Muscle of back (tissue), 11 donors: Measurements from ENCODE around the gene LRRC4. TPM values are rescaled to one million over a fixed set of nuclear protein-coding genes. Genes with fewer than 3 reads are reported as not detected.

Experiments used
- DNase-seq, 3 donors: peaks; one replicate each; pipeline versions ENCODE4 v3.0.0 to v3.0.0-alpha.2; 2013
- polyA plus RNA-seq, 10 donors: library from polyadenylated mRNA; unstranded; fragments of 120-200 nt; gene quantifications; one replicate each; pipeline ENCODE4 v1.2.1, GENCODE V29; 2013; ENCODE audit not compliant: insufficient read length in 10 of 10

Gene LRRC4
- polyA plus RNA-seq, 10 donors: 2.5 to 6.7 (median 3.2) TPM

GRCh38 chr7:128007303-128007680 is 23.9 kb downstream of the LRRC4 start:
- DNase-seq: no peak

- no peak for DNase-seq
Observed at GRCh38 chr7:128006550-128007302, 24.5 kb downstream of the LRRC4 start.

GRCh38 chr7:128005759-128006159 is 25.5 kb downstream of the LRRC4 start:
- no peak for DNase-seq

- DNase-seq: no peak
Observed at GRCh38 chr7:128005117-128005516, 26.1 kb downstream of the LRRC4 start.

GRCh38 chr7:128004623-128005022 is 26.6 kb downstream of the LRRC4 start:
- DNase-seq: no peak

- no peak for DNase-seq
Observed at GRCh38 chr7:128003787-128004186, 27.4 kb downstream of the LRRC4 start.

- DNase-seq: no peak
Observed at GRCh38 chr7:128003167-128003566, 28.1 kb downstream of the LRRC4 start.

GRCh38 chr7:128000854-128001265 is 30.4 kb downstream of the LRRC4 start:
- no peak for DNase-seq

GRCh38 chr7:128000048-128000447 is 31.2 kb downstream of the LRRC4 start:
- DNase-seq: no peak

- DNase-seq: no peak
Observed at GRCh38 chr7:127998671-127999070, 32.6 kb downstream of the LRRC4 start.

- no peak for DNase-seq
Observed at GRCh38 chr7:127997226-127997922, 33.9 kb downstream of the LRRC4 start.

GRCh38 chr7:127996253-127997071 is 34.8 kb downstream of the LRRC4 start:
- no peak for DNase-seq

- DNase-seq: peak in 1 of 3 donors; percentile 28
Observed at GRCh38 chr7:127995881-127996215, 35.4 kb downstream of the LRRC4 start.

GRCh38 chr7:127995156-127995880 is 35.9 kb downstream of the LRRC4 start:
- peak; percentile 66 to 90 (median 76) for DNase-seq

- no peak for DNase-seq
Observed at GRCh38 chr7:127993987-127994386, 37.2 kb downstream of the LRRC4 start.

GRCh38 chr7:127993317-127993716 is 37.9 kb downstream of the LRRC4 start:
- no peak for DNase-seq

- DNase-seq: no peak
Observed at GRCh38 chr7:127988751-127989150, 42.5 kb downstream of the LRRC4 start.

- no peak for DNase-seq
Observed at GRCh38 chr7:127986581-127987521, 44.4 kb downstream of the LRRC4 start.

GRCh38 chr7:127983804-127984332 is 47.4 kb downstream of the LRRC4 start:
- DNase-seq: no peak

GRCh38 chr7:127981965-127982364 is 49.3 kb downstream of the LRRC4 start:
- DNase-seq: no peak
